Activated B cell treated with CpG ODN at 0.5 μM for 24 hours (primary cell): ENCODE results near the gene PON3. TPM values are rescaled to one million over a fixed set of nuclear protein-coding genes. Genes with fewer than 3 reads are reported as not detected.

Experiments
- ATAC-seq: fragments of 200-7000 bp; cut with Tn5 transposase; one replicate; pipeline ENCODE4 v1.10.0; 2021; ENCODE audit warnings: low read depth, mild to moderate bottlenecking, moderate library complexity
- CTCF ChIA-PET: fragments of 350-600 bp; sonication (Branson Sonifier 250); formaldehyde crosslinking; loops from one replicate; lab custom pipeline; 2021; ENCODE audit warnings: antibody characterized with exemption; lab: Charles Lee
- POLR2A ChIA-PET: fragments of 350-600 bp; sonication (Branson Sonifier 250); formaldehyde crosslinking; loops from one replicate; lab custom pipeline; 2021; ENCODE audit warnings: antibody characterized with exemption; lab: Charles Lee
- DNase-seq: peaks from one replicate; pipeline ENCODE4 v3.0.0; 2022
- H3K27ac Mint-ChIP-seq: one replicate; pipeline ENCODE4 v1.8.0; 2020; ENCODE audit warnings: mixed read lengths
- H3K27me3 Mint-ChIP-seq: one replicate; pipeline ENCODE4 v1.8.0; 2021; ENCODE audit warnings: mixed read lengths
- H3K36me3 Mint-ChIP-seq: one replicate; pipeline ENCODE4 v1.8.0; 2021; ENCODE audit warnings: low read depth, mixed read lengths
- H3K4me1 Mint-ChIP-seq: one replicate; pipeline ENCODE4 v1.8.0; 2021; ENCODE audit warnings: mixed read lengths
- H3K4me3 Mint-ChIP-seq: one replicate; pipeline ENCODE4 v1.8.0; 2020; ENCODE audit warnings: mild to moderate bottlenecking, mixed read lengths
- H3K9me3 Mint-ChIP-seq: one replicate; pipeline ENCODE4 v1.8.0; 2020; ENCODE audit warnings: mixed read lengths
- CTCF ChIP-seq: fragments of 200-600 bp; IDR thresholded peaks from one replicate; pipeline ENCODE4 v1.8.0; 2022; ENCODE audit warnings: antibody characterized with exemption, mild to moderate bottlenecking
- intact Hi-C: fragments of 100-400 bp; cut with micrococcal nuclease; formaldehyde crosslinking; loops from one replicate; pipeline ENCODE4 v1.15.1; 2024
- total RNA-seq: library from RNA; stranded (reverse); gene quantifications from 2 replicates; pipeline ENCODE4 v1.2.3, GENCODE V29; 2022

Gene PON3
- total RNA-seq, 1 donor from 2014 or later, result not detected

- CTCF ChIA-PET, result no interaction called here
- TF ChIP-seq CTCF, result no peak
- POLR2A ChIA-PET, result no interaction called here
- no peak for DNase-seq
- Mint-ChIP-seq H3K36me3 (no peaks in the 10 kb centered on the region), H3K4me1 (no peaks in the 10 kb centered on the region), H3K9me3 (no peaks in the 10 kb centered on the region), H3K4me3 (no peak overlapping the region), H3K27me3 (no peaks in the 10 kb centered on the region), H3K27ac (no peak overlapping the region)
- intact Hi-C loops, result no loop called here
- no peak for ATAC-seq
Measured at GRCh38 chr7:95312561-95312960, 83.6 kb downstream of the PON3 start.

- no peaks in the 10 kb centered on the region for H3K4me1 Mint-ChIP-seq
- DNase-seq, result no peak
- H3K9me3 Mint-ChIP-seq, result no peaks in the 10 kb centered on the region
- no peak overlapping the region for H3K27ac Mint-ChIP-seq
- TF ChIP-seq CTCF, result no peak
- intact Hi-C loops, result no loop called here
- ChIA-PET CTCF (no interaction called here), POLR2A (no interaction called here)
- ATAC-seq, result no peak
- H3K27me3 Mint-ChIP-seq, result no peaks in the 10 kb centered on the region
- H3K36me3 Mint-ChIP-seq, result no peaks in the 10 kb centered on the region
- no peak overlapping the region for H3K4me3 Mint-ChIP-seq
Measured at GRCh38 chr7:95311389-95311788, 84.8 kb downstream of the PON3 start.

- H3K27me3 Mint-ChIP-seq, result peaks cover 4% of the 10 kb centered on the region
- POLR2A ChIA-PET, result no interaction called here
- no peak for TF ChIP-seq CTCF
- ATAC-seq (no peak), DNase-seq (no peak)
- no peaks in the 10 kb centered on the region for H3K9me3 Mint-ChIP-seq
- intact Hi-C loops, result no loop called here
- no peak overlapping the region for H3K4me3 Mint-ChIP-seq
- H3K4me1 Mint-ChIP-seq, result no peaks in the 10 kb centered on the region
- no peak overlapping the region for H3K27ac Mint-ChIP-seq
- no peaks in the 10 kb centered on the region for H3K36me3 Mint-ChIP-seq
- CTCF ChIA-PET, result no interaction called here
Measured at GRCh38 chr7:95309951-95310350, 86.2 kb downstream of the PON3 start.

Other genes with a start within 250 kb of the PON3 start
- not detected in 2 replicates for gene PON1, start 71.8 kb downstream of the PON3 start, total RNA-seq
- 5.0 and 9.2 TPM in 2 replicates for gene PON2, start 38.7 kb upstream of the PON3 start, total RNA-seq
- not detected in 2 replicates for gene ASB4, start 89.6 kb upstream of the PON3 start, total RNA-seq
- gene PDK4, start 200.1 kb upstream of the PON3 start, total RNA-seq, result 0.44 and 0.53 TPM in 2 replicates